ENCODE results near the gene SEMA3D.

The SEMA3D gene

DNA sequence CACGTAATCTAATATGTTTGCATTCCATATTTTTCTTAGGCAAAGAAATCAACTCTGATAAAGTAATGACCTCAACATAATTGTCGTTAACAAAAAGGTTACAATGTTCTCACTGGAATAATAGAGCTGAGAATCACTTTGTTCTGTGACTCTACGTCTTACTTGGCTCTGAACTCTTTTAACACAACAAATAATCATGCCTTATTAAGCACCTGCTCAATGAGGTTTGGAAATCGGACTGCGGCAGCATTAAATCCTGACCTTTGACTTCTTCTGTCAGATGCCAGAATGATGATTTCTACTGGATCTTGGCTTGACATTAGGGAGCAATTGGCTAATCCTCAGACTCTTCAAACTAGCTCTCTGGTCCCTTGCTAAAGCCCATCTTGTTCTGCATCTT, 233.6 kb downstream of the SEMA3D start:
- DNase-seq (ENCODE audit: extremely low read depth, low read depth): no peak
- TF ChIP-seq, protein P1, sequence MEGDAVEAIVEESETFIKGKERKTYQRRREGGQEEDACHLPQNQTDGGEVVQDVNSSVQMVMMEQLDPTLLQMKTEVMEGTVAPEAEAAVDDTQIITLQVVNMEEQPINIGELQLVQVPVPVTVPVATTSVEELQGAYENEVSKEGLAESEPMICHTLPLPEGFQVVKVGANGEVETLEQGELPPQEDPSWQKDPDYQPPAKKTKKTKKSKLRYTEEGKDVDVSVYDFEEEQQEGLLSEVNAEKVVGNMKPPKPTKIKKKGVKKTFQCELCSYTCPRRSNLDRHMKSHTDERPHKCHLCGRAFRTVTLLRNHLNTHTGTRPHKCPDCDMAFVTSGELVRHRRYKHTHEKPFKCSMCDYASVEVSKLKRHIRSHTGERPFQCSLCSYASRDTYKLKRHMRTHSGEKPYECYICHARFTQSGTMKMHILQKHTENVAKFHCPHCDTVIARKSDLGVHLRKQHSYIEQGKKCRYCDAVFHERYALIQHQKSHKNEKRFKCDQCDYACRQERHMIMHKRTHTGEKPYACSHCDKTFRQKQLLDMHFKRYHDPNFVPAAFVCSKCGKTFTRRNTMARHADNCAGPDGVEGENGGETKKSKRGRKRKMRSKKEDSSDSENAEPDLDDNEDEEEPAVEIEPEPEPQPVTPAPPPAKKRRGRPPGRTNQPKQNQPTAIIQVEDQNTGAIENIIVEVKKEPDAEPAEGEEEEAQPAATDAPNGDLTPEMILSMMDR (IDR thresholded peaks at IDR 0.05; ENCODE audit: low read depth, low read length): no peak

DNA sequence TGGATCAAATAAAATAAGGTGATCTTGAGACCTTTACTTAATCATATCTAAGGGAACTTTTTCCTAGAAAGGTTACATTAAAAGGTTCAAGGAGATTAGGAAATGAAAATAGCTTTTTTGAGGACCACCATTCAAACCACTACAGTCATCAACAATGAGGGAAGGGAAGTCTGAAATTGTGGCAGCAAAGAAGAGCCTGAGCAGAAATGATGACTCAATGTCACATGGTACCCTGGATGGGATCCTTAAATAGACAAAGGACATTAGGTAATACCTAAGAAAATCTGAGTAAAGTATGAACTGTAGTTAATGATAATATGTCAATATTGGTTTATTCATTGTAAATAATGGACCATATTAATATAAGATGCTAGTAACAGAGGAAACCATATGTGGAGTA, 236.0 kb downstream of the SEMA3D start:
- TF ChIP-seq, protein P1 (IDR thresholded peaks at IDR 0.05; ENCODE audit: low read depth, low read length): no peak
- DNase-seq (ENCODE audit: extremely low read depth, low read depth): no peak

DNA sequence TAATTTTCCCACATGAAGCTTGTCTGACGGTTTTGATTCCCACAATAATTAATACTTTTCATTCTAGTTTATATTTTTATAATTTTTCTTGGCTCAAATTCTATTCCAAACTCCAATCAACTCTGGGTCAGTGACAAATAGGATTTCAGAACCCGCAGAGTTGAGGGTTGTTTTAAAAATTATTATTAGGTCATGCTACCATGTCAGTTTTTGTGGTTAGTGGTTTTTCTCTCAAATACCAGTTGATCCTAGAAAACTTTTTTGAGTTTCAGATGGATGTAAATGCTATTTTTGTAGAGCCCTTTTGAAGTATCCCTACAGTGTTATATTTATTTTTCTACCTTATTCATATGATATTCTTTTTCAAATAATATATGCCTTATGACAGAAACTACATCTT, 237.4 kb downstream of the SEMA3D start:
- DNase-seq (ENCODE audit: extremely low read depth, low read depth): no peak
- TF ChIP-seq, protein P1 (IDR thresholded peaks at IDR 0.05; ENCODE audit: low read depth, low read length): no peak

DNA sequence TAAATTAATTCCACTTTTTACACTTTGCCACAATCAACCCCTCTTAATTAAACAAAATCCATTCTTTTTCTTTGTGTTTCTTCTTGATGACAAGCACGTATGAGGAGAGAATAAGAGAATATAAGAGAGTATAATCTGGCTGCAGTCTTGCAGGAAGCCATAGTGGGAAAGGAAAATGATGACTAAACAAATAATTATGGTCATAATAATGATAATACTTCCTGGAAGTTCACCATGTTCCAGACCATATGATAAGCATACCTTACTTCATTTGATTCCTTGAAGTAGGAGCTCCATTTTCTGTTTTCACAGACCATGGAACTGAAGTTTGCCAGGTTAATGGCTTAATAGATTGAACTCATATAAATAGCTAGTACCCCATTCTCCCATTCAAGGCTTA, 237.8 kb downstream of the SEMA3D start:
- DNase-seq (ENCODE audit: extremely low read depth, low read depth): no peak
- TF ChIP-seq, protein P1 (IDR thresholded peaks at IDR 0.05; ENCODE audit: low read depth, low read length): no peak

DNA sequence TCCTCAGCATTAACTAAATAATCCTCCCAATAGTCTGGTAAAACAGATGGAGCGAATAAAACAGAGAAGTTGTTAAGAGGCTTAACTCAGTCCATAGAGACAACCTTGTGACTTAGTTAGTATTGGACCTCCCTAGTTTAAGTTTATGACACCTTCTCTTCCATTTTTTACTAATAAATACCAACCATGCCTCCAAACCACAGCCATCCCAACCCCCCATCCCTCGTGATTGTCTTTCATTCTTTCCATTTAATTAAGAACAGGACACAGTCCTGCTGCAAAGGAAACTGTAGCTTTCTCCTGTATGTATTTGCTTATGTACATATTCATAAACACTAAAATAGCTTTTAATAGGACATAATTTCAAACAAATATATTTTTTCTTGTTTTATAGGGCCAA, 238.2 kb downstream of the SEMA3D start:
- no peak for DNase-seq (ENCODE audit: extremely low read depth, low read depth)
- TF ChIP-seq, protein P1 (IDR thresholded peaks at IDR 0.05; ENCODE audit: low read depth, low read length): no peak

DNA sequence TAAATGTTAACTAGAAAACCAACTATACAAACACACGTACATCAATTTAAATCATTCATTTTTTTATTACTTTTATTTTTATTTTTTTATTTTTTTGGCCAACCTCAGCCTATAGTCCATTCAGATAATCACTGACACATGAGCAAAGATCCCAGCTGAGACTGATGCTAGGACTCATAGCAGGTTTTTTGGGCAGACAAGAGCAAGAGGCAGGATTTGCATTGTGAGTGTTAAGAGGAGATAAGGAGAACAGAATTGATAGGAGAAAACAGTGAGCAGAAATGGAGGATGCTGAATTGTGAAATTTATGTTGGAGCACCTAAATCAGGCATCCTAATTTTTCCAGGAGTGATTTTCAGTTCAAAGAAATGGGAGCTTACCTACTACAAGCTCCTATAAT, 240.3 kb downstream of the SEMA3D start:
- TF ChIP-seq, protein P1 (IDR thresholded peaks at IDR 0.05; ENCODE audit: low read depth, low read length): no peak
- DNase-seq (ENCODE audit: extremely low read depth, low read depth): no peak
